SU-DHL-6 (cell line): ENCODE measurements around the gene FNIP2.

Experiments used
- CTCF ChIP-seq: fragments of 200-600 bp; sonication (generic); IDR thresholded peaks from one replicate; pipeline ENCODE4 v1.5.1; 2017; ENCODE audit warnings: antibody characterized with exemption, mild to moderate bottlenecking, low read length, moderate library complexity; ENCODE audit not compliant: insufficient read depth, poor library complexity, severe bottlenecking
- EZH2phosphoT487 ChIP-seq: fragments of 200-600 bp; sonication (generic), shearing (Covaris generic); conservative IDR thresholded peaks from 2 replicates; pipeline ENCODE4 v1.6.1; 2018; ENCODE audit warnings: mild to moderate bottlenecking, antibody characterized with exemption, low read length, moderate library complexity, mixed read lengths

- TF ChIP-seq CTCF = no peak
- no peak for TF ChIP-seq EZH2phosphoT487
These were observed 92.9 kb downstream of the FNIP2 start for GRCh38 chr4:158861766-158862165.
